Activated CD4-positive, alpha-beta T cell treated with anti-CD3 and anti-CD28 coated beads, Interleukin-2, amount 10 ng/mL, durations not matched to agents 7 days and 5 days (primary cell): ENCODE data around the gene AKAP4. TPM values are rescaled to one million over a fixed set of nuclear protein-coding genes. Genes with fewer than 3 reads are reported as not detected.

Experiments used
- CTCF ChIA-PET: fragments of 350-600 bp; sonication (Branson Sonifier 250); formaldehyde crosslinking; loops from one replicate; lab custom pipeline; 2021; ENCODE audit warnings: antibody characterized with exemption; lab: Charles Lee
- POLR2A ChIA-PET: fragments of 350-600 bp; sonication (Branson Sonifier 250); formaldehyde crosslinking; loops from one replicate; lab custom pipeline; 2021; ENCODE audit warnings: antibody characterized with exemption; lab: Charles Lee
- DNase-seq: peaks from one replicate; pipeline ENCODE4 v3.0.0-alpha.2; 2020
- H3K27ac Mint-ChIP-seq: one replicate; pipeline ENCODE4 v1.8.0; 2021; ENCODE audit warnings: mild to moderate bottlenecking, moderate library complexity, mixed read lengths
- H3K27me3 Mint-ChIP-seq: one replicate; pipeline ENCODE4 v1.8.0; 2021; ENCODE audit warnings: mixed read lengths
- H3K36me3 Mint-ChIP-seq: one replicate; pipeline ENCODE4 v1.8.0; 2021; ENCODE audit warnings: low read depth, mixed read lengths
- H3K4me1 Mint-ChIP-seq: one replicate; pipeline ENCODE4 v1.8.0; 2021; ENCODE audit warnings: mixed read lengths
- H3K4me3 Mint-ChIP-seq: one replicate; pipeline ENCODE4 v1.8.0; 2021; ENCODE audit warnings: mild to moderate bottlenecking, moderate library complexity, mixed read lengths
- H3K9me3 Mint-ChIP-seq: one replicate; pipeline ENCODE4 v1.8.0; 2021; ENCODE audit warnings: mixed read lengths
- total RNA-seq, 2 experiments: library from RNA; stranded (reverse); gene quantifications; one replicate each; pipeline ENCODE4 v1.2.3, GENCODE V29; 2021

AKAP4 gene
- total RNA-seq, 2 experiments from 2014 or later: not detected

DNA sequence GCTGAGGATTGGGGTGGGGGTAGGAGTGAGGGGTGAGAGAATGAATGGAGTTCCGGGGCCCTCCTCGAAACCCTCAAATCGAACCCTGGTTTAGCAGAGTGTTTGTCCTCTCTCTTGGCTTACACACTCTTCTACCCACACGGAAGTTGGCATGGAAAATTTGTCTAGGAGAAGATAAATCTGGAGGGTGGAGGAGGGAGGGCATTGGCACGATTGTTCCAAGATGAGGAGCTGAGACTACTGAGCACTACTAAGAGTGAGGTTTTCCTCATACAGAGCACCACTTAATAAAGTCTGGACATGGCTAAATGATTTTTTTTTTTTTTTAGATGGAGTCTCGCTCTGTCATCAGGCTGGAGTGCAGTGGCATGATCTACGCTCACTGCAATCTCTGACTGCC is 33.4 kb downstream of the AKAP4 start:
- DNase-seq: no peak
- no peaks in the 10 kb centered on the region for H3K9me3 Mint-ChIP-seq
- H3K4me3 Mint-ChIP-seq: no peak overlapping the region
- ChIA-PET POLR2A (no interaction called here), CTCF (no interaction called here)
- no peaks in the 10 kb centered on the region for H3K36me3 Mint-ChIP-seq
- peaks cover 8% of the 10 kb centered on the region for H3K4me1 Mint-ChIP-seq
- H3K27ac Mint-ChIP-seq: no peak overlapping the region
- no peaks in the 10 kb centered on the region for H3K27me3 Mint-ChIP-seq

GRCh38 chrX:50165727-50166126 is 35.1 kb downstream of the AKAP4 start:
- Mint-ChIP-seq H3K9me3 (no peaks in the 10 kb centered on the region), H3K36me3 (no peaks in the 10 kb centered on the region), H3K4me3 (no peak overlapping the region), H3K27me3 (no peaks in the 10 kb centered on the region), H3K27ac (no peak overlapping the region), H3K4me1 (peaks cover 8% of the 10 kb centered on the region)
- CTCF ChIA-PET: no interaction called here
- POLR2A ChIA-PET: no interaction called here
- no peak for DNase-seq

- ChIA-PET CTCF (no interaction called here), POLR2A (no interaction called here)
- Mint-ChIP-seq H3K27ac (no peak overlapping the region), H3K27me3 (no peaks in the 10 kb centered on the region), H3K9me3 (no peaks in the 10 kb centered on the region), H3K4me1 (no peaks in the 10 kb centered on the region), H3K36me3 (no peaks in the 10 kb centered on the region), H3K4me3 (no peak overlapping the region)
- DNase-seq: no peak
Measured at GRCh38 chrX:50161127-50161526, 39.7 kb downstream of the AKAP4 start.

DNA sequence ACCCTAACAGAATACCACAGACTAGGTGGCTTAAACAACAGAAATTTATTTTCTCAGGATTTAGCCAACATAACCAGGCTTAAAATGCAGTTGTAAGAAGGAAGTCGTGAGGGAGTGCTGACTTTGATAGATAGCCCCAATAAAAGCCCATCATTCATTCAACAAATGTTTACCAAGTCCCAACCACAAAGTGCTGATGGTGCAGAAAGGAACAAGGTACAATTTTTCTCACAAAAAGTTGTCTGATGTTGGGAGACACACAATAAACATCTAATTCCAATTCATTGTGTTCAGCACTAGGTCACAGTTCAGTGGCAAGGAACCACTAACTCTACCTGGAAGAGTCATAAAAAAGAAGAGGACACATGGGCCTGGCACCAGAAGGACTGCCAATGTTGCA is 42.2 kb downstream of the AKAP4 start:
- Mint-ChIP-seq H3K4me1 (no peaks in the 10 kb centered on the region), H3K27ac (no peak overlapping the region), H3K9me3 (no peaks in the 10 kb centered on the region), H3K36me3 (no peaks in the 10 kb centered on the region), H3K4me3 (no peak overlapping the region), H3K27me3 (no peaks in the 10 kb centered on the region)
- CTCF ChIA-PET: no interaction called here
- POLR2A ChIA-PET: no interaction called here
- no peak for DNase-seq

GRCh38 chrX:50157545-50158135 is 43.2 kb downstream of the AKAP4 start:
- POLR2A ChIA-PET: no interaction called here
- Mint-ChIP-seq H3K27me3 (peaks cover 1% of the 10 kb centered on the region), H3K36me3 (no peaks in the 10 kb centered on the region), H3K27ac (no peak overlapping the region), H3K9me3 (no peaks in the 10 kb centered on the region), H3K4me1 (no peaks in the 10 kb centered on the region), H3K4me3 (no peak overlapping the region)
- CTCF ChIA-PET: interaction anchor here (0.6 kb wide), 1 partner anchor 14 kb away, joined by 7 read pairs; no protein-coding TSS in a partner anchor
- no peak for DNase-seq

GRCh38 chrX:50154429-50154828 is 46.4 kb downstream of the AKAP4 start:
- Mint-ChIP-seq H3K9me3 (no peaks in the 10 kb centered on the region), H3K27me3 (peaks cover 1% of the 10 kb centered on the region), H3K4me3 (no peak overlapping the region), H3K36me3 (no peaks in the 10 kb centered on the region), H3K27ac (no peak overlapping the region), H3K4me1 (no peaks in the 10 kb centered on the region)
- DNase-seq: no peak
- POLR2A ChIA-PET: no interaction called here
- CTCF ChIA-PET: no interaction called here

- Mint-ChIP-seq H3K36me3 (no peaks in the 10 kb centered on the region), H3K4me1 (no peaks in the 10 kb centered on the region), H3K27ac (no peak overlapping the region), H3K9me3 (no peaks in the 10 kb centered on the region), H3K4me3 (no peak overlapping the region), H3K27me3 (peaks cover 1% of the 10 kb centered on the region)
- DNase-seq: no peak
- CTCF ChIA-PET: no interaction called here
- POLR2A ChIA-PET: no interaction called here
Measured at GRCh38 chrX:50152456-50152855, 48.4 kb downstream of the AKAP4 start.

GRCh38 chrX:50147972-50148371 is 52.8 kb downstream of the AKAP4 start:
- no peaks in the 10 kb centered on the region for H3K4me1 Mint-ChIP-seq
- no peak for DNase-seq
- POLR2A ChIA-PET: no interaction called here
- no peaks in the 10 kb centered on the region for H3K9me3 Mint-ChIP-seq
- H3K4me3 Mint-ChIP-seq: no peak overlapping the region
- no peaks in the 10 kb centered on the region for H3K36me3 Mint-ChIP-seq
- peaks cover 4% of the 10 kb centered on the region for H3K27me3 Mint-ChIP-seq
- H3K27ac Mint-ChIP-seq: no peak overlapping the region
- CTCF ChIA-PET: no interaction called here

Other genes starting within 250 kb of the AKAP4 start
- under 1 TPM; 0.73 to 0.82 TPM for gene CCNB3, start 3.8 kb upstream of the AKAP4 start, total RNA-seq